ENCODE data around the gene COMMD1. TPM values are rescaled to one million over a fixed set of nuclear protein-coding genes. Genes with fewer than 3 reads are reported as not detected.

Gene COMMD1
- total RNA-seq, 1 donor from 2014 or later, result 36.1 TPM

DNA sequence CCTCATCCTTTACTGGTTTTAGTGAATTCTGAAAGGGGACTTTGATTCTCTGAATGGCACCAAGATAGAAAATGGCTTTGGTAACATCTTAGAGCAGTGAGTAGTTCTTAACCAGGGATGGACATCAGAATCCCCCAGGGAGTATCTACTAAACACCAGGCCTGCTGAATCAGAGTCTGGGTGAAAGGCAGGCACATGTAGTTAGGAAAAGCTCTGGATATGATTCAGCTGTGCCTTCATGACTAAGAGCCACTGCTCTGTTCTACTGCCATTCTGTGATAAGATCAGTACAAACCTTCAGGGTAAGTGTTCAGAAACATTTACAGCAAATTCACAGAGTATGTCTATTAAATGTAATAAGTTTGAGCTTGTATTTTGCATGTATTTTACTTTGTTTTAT lies 244.2 kb downstream of the COMMD1 start:
- Mint-ChIP-seq H3K9me3 (peaks cover under 1% of the 10 kb centered on the region), H3K27ac (no peak overlapping the region), H3K4me3 (no peak overlapping the region), H3K36me3 (peaks cover 5% of the 10 kb centered on the region), H3K4me1 (no peaks in the 10 kb centered on the region), H3K27me3 (ENCODE audit: low read depth) (no peaks in the 10 kb centered on the region)
- no peak for DNase-seq (ENCODE audit: low spot score in 2 of 2, unreplicated experiment in 2 of 2)
- TF ChIP-seq, protein P1, sequence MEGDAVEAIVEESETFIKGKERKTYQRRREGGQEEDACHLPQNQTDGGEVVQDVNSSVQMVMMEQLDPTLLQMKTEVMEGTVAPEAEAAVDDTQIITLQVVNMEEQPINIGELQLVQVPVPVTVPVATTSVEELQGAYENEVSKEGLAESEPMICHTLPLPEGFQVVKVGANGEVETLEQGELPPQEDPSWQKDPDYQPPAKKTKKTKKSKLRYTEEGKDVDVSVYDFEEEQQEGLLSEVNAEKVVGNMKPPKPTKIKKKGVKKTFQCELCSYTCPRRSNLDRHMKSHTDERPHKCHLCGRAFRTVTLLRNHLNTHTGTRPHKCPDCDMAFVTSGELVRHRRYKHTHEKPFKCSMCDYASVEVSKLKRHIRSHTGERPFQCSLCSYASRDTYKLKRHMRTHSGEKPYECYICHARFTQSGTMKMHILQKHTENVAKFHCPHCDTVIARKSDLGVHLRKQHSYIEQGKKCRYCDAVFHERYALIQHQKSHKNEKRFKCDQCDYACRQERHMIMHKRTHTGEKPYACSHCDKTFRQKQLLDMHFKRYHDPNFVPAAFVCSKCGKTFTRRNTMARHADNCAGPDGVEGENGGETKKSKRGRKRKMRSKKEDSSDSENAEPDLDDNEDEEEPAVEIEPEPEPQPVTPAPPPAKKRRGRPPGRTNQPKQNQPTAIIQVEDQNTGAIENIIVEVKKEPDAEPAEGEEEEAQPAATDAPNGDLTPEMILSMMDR (IDR thresholded peaks at IDR 0.05; ENCODE audit: unreplicated experiment), result no peak

DNA sequence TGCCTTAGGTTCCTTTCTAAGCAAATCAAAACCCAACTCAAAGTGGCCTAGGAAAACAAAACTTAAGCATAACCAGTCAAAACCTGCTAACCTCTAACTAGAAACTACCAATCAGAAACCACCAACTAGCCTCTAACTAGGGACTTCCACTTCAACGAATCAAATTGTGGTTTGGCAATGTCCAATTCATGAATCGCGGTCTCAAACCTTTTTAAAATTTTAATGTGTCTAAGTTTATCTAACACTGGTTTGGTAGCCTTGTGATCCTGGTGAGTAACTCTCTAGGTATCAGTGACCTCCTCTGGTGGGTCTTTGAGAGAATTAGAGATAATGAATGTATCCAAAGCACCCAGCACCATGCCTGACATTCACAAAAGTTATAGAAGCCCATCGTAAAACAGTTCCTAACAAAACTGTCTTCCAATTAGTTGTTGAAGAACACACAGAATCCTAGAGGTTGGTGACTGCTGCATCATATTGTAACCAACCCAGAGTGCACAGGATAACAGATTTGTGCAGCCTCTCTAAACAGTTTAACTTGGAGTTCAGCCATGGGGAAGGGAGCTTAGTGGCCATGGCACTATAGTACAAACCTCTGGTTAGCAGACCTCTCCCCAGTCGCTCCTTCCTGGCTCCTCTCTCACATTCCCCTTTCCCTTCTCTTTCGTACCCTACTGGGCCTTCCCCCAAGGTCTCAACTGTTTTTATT lies 245.3 kb downstream of the COMMD1 start:
- no peak overlapping the region for H3K27ac Mint-ChIP-seq
- TF ChIP-seq, protein P1 (IDR thresholded peaks at IDR 0.05; ENCODE audit: unreplicated experiment), result no peak
- H3K9me3 Mint-ChIP-seq, result peaks cover 6% of the 10 kb centered on the region
- no peaks in the 10 kb centered on the region for H3K27me3 Mint-ChIP-seq (ENCODE audit: low read depth)
- H3K36me3 Mint-ChIP-seq, result peaks cover 8% of the 10 kb centered on the region
- no peak for DNase-seq (ENCODE audit: low spot score in 2 of 2, unreplicated experiment in 2 of 2)
- no peaks in the 10 kb centered on the region for H3K4me1 Mint-ChIP-seq
- no peak overlapping the region for H3K4me3 Mint-ChIP-seq

DNA sequence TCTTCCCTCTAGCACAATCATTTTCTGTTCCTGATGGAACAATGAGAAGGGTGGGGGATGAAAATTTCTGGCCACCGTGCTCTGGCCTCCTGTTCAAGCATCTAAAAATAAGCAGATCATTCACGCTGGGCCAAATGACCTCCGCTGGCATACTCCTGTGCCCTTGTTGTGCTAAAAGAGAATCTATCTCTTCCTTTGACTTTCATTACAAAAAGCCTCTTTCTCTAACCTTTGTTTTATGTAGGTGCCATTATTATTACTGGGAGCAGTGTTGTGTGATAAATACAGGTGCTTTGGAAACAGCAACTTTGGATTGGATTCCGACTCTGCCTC lies 245.8 kb downstream of the COMMD1 start:
- no peak overlapping the region for H3K4me3 Mint-ChIP-seq
- TF ChIP-seq, protein P1 (IDR thresholded peaks at IDR 0.05; ENCODE audit: unreplicated experiment), result no peak
- H3K36me3 Mint-ChIP-seq, result peaks cover 9% of the 10 kb centered on the region
- H3K27me3 Mint-ChIP-seq (ENCODE audit: low read depth), result no peaks in the 10 kb centered on the region
- H3K9me3 Mint-ChIP-seq, result peaks cover 6% of the 10 kb centered on the region
- H3K27ac Mint-ChIP-seq, result no peak overlapping the region
- no peak for DNase-seq (ENCODE audit: low spot score in 2 of 2, unreplicated experiment in 2 of 2)
- H3K4me1 Mint-ChIP-seq, result no peaks in the 10 kb centered on the region

DNA sequence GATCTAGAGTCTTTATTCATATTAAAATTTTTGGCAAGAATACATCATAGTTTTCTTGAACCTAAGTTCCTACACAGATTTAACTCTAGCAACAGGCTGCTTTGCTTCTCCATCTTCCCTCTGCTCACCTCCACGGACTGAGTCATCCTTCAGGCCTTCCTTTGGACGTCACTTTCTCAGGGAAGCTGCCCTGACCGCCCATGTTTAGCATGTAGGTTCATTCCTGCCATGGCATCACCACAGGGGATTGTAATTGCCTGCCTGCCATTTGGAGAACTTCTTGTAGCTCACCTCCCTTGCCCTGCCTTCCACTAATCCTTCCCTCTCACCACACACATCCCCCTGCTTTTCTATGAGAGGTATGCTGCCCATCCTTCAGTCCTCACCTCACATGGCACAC lies 246.5 kb downstream of the COMMD1 start:
- Mint-ChIP-seq H3K36me3 (peaks cover 11% of the 10 kb centered on the region), H3K27me3 (ENCODE audit: low read depth) (no peaks in the 10 kb centered on the region), H3K27ac (no peak overlapping the region), H3K4me3 (no peak overlapping the region), H3K9me3 (peaks cover 6% of the 10 kb centered on the region), H3K4me1 (no peaks in the 10 kb centered on the region)
- TF ChIP-seq, protein P1 (IDR thresholded peaks at IDR 0.05; ENCODE audit: unreplicated experiment), result no peak
- no peak for DNase-seq (ENCODE audit: low spot score in 2 of 2, unreplicated experiment in 2 of 2)

- H3K27me3 Mint-ChIP-seq (ENCODE audit: low read depth), result no peaks in the 10 kb centered on the region
- DNase-seq (ENCODE audit: low spot score in 2 of 2, unreplicated experiment in 2 of 2), result no peak
- no peak overlapping the region for H3K4me3 Mint-ChIP-seq
- H3K9me3 Mint-ChIP-seq, result peaks cover 6% of the 10 kb centered on the region
- H3K36me3 Mint-ChIP-seq, result peaks cover 11% of the 10 kb centered on the region
- H3K27ac Mint-ChIP-seq, result no peak overlapping the region
- TF ChIP-seq, protein P1 (IDR thresholded peaks at IDR 0.05; ENCODE audit: unreplicated experiment), result no peak
- no peaks in the 10 kb centered on the region for H3K4me1 Mint-ChIP-seq
Measured at GRCh38 chr2:62156861-62157496, 251.5 kb downstream of the COMMD1 start.
